DND-41 (cell line): ENCODE results near the gene MSX2.

Experiments used
- CTCF ChIP-seq: IDR thresholded peaks from 2 replicates; pipeline ENCODE4 v1.5.1; 2012; ENCODE audit warnings: borderline replicate concordance, low read length, moderate library complexity, mild to moderate bottlenecking; ENCODE audit not compliant: poor library complexity, severe bottlenecking; ENCODE audit errors: extremely low read depth
- EZH2 ChIP-seq: IDR thresholded peaks from 3 replicates; pipeline ENCODE4 v1.6.1; 2012; ENCODE audit warnings: borderline replicate concordance, low read depth, mild to moderate bottlenecking, moderate library complexity, low read length, inconsistent platforms; ENCODE audit not compliant: severe bottlenecking

DNA sequence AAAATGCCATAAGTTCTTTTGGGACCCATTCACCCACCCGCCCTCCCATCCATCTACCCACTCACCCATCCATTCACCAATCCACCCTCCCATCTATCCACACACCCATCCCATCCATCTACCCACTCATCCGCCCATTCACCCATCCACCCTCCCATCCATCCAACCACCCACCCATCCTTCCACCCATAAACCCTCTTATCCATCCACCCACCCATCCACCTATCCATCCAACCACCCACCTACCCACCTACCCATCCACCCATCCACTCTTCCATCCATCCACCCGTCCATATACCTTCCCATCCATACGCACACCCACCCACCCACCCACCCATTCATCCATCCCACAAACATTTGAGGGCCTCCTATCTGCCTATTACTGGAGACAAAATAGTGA is 43.3 kb downstream of the MSX2 start:
- no peak for TF ChIP-seq CTCF
- TF ChIP-seq EZH2, result no peak
